ENCODE data around the gene ADAMTSL3. TPM values are rescaled to one million over a fixed set of nuclear protein-coding genes. Genes with fewer than 3 reads are reported as not detected.
A peak's percentile ranks its signal among the peaks of the same experiment; 100 is the strongest.
"Not testable (repeated sequence)": the region's sequence is repeated elsewhere in the genome, so short reads cannot be mapped to it uniquely, and the experiment has no call there.

The ADAMTSL3 gene
- total RNA-seq, 1 donor from 2014 or later = 2.4 TPM

- Histone ChIP-seq H3K9me3 (ENCODE audit: insufficient read depth, low read depth, low read length) (no peaks in the 10 kb centered on the region), H3K36me3 (ENCODE audit: insufficient read depth, low read length) (no peaks in the 10 kb centered on the region), H3K4me2 (ENCODE audit: low read length) (peak overlapping the region; percentile 88), H3K79me2 (ENCODE audit: insufficient read depth, low read length) (no peaks in the 10 kb centered on the region), H3K27ac (ENCODE audit: low read depth, low read length) (no peak overlapping the region), H3K4me3 (ENCODE audit: insufficient read depth, low read depth, low read length) (peak overlapping the region; percentile 61), H3K9ac (ENCODE audit: low read length) (peak overlapping the region; percentile 35), H3K27me3 (ENCODE audit: insufficient read depth, low read length) (no peaks in the 10 kb centered on the region), H2AFZ (ENCODE audit: low read depth, low read length) (peak overlapping the region; percentile 87), H4K20me1 (ENCODE audit: insufficient read depth, low read length) (no peaks in the 10 kb centered on the region), H3K4me1 (ENCODE audit: insufficient read depth, low read length) (peaks cover 20% of the 10 kb centered on the region)
- H3K27me3 Mint-ChIP-seq (ENCODE audit: low read depth, unreplicated experiment) = peaks cover 21% of the 10 kb centered on the region
- H3K9me3 Mint-ChIP-seq (ENCODE audit: unreplicated experiment) = peaks cover 10% of the 10 kb centered on the region
- H3K36me3 Mint-ChIP-seq (ENCODE audit: low read depth, unreplicated experiment) = no peaks in the 10 kb centered on the region
- peak; percentile 81 for FAIRE-seq
- TF ChIP-seq EZH2 (IDR thresholded peaks at IDR 0.05; ENCODE audit: insufficient read depth, low read length) (peak; percentile 73), CTCF (IDR thresholded peaks at IDR 0.05; ENCODE audit: insufficient read depth, low read depth, low read length) (no peak)
- H3K27ac Mint-ChIP-seq (ENCODE audit: unreplicated experiment) = no peak overlapping the region
- H3K4me1 Mint-ChIP-seq (ENCODE audit: low read depth, unreplicated experiment) = peaks cover 18% of the 10 kb centered on the region
- peak overlapping the region; percentile 86 for H3K4me3 Mint-ChIP-seq (ENCODE audit: unreplicated experiment)
- DNase-seq (ENCODE audit: low read depth) = peak; percentile 26
Observed at GRCh38 chr15:84079885-84080777, 426.2 kb downstream of the ADAMTSL3 start.

- not testable (repeated sequence) for H3K9ac ChIP-seq (ENCODE audit: low read length); H3K27me3 ChIP-seq (ENCODE audit: insufficient read depth, low read length); FAIRE-seq; H3K27ac ChIP-seq (ENCODE audit: low read depth, low read length); H3K36me3 Mint-ChIP-seq (ENCODE audit: low read depth, unreplicated experiment); H4K20me1 ChIP-seq (ENCODE audit: insufficient read depth, low read length); H3K36me3 ChIP-seq (ENCODE audit: insufficient read depth, low read length); H3K79me2 ChIP-seq (ENCODE audit: insufficient read depth, low read length); H2AFZ ChIP-seq (ENCODE audit: low read depth, low read length); H3K9me3 ChIP-seq (ENCODE audit: insufficient read depth, low read depth, low read length); H3K9me3 Mint-ChIP-seq (ENCODE audit: unreplicated experiment)
- DNase-seq (ENCODE audit: low read depth) = peak; percentile 12
- H3K4me3 Mint-ChIP-seq (ENCODE audit: unreplicated experiment) = peak overlapping the region; percentile 86
- peaks cover 21% of the 10 kb centered on the region for H3K27me3 Mint-ChIP-seq (ENCODE audit: low read depth, unreplicated experiment)
- peak overlapping the region; percentile 88 for H3K4me2 ChIP-seq (ENCODE audit: low read length)
- peak overlapping the region; percentile 61 for H3K4me3 ChIP-seq (ENCODE audit: insufficient read depth, low read depth, low read length)
- peaks cover 20% of the 10 kb centered on the region for H3K4me1 ChIP-seq (ENCODE audit: insufficient read depth, low read length)
- H3K4me1 Mint-ChIP-seq (ENCODE audit: low read depth, unreplicated experiment) = peaks cover 18% of the 10 kb centered on the region
- peak overlapping the region; percentile 29 for H3K27ac Mint-ChIP-seq (ENCODE audit: unreplicated experiment)
Observed at GRCh38 chr15:84080778-84081084, 426.8 kb downstream of the ADAMTSL3 start.

GRCh38 chr15:84081391-84082168 is 427.7 kb downstream of the ADAMTSL3 start:
- Histone ChIP-seq H3K4me2 (ENCODE audit: low read length) (peak overlapping the region; percentile 88), H3K4me3 (ENCODE audit: insufficient read depth, low read depth, low read length) (no peak overlapping the region), H3K27ac (ENCODE audit: low read depth, low read length) (peak overlapping the region; percentile 4), H3K4me1 (ENCODE audit: insufficient read depth, low read length) (peaks cover 20% of the 10 kb centered on the region), H3K79me2 (ENCODE audit: insufficient read depth, low read length) (no peaks in the 10 kb centered on the region), H3K9ac (ENCODE audit: low read length) (no peak overlapping the region), H3K9me3 (ENCODE audit: insufficient read depth, low read depth, low read length) (no peaks in the 10 kb centered on the region), H3K27me3 (ENCODE audit: insufficient read depth, low read length) (no peaks in the 10 kb centered on the region), H3K36me3 (ENCODE audit: insufficient read depth, low read length) (no peaks in the 10 kb centered on the region), H4K20me1 (ENCODE audit: insufficient read depth, low read length) (no peaks in the 10 kb centered on the region), H2AFZ (ENCODE audit: low read depth, low read length) (no peak overlapping the region)
- Mint-ChIP-seq H3K4me3 (ENCODE audit: unreplicated experiment) (peak overlapping the region; percentile 86), H3K27me3 (ENCODE audit: low read depth, unreplicated experiment) (peaks cover 17% of the 10 kb centered on the region), H3K36me3 (ENCODE audit: low read depth, unreplicated experiment) (no peaks in the 10 kb centered on the region), H3K27ac (ENCODE audit: unreplicated experiment) (peak overlapping the region; percentile 50), H3K9me3 (ENCODE audit: unreplicated experiment) (peaks cover 9% of the 10 kb centered on the region), H3K4me1 (ENCODE audit: low read depth, unreplicated experiment) (peaks cover 18% of the 10 kb centered on the region)
- TF ChIP-seq EZH2 (IDR thresholded peaks at IDR 0.05; ENCODE audit: insufficient read depth, low read length) = no peak
- no peak for TF ChIP-seq CTCF (IDR thresholded peaks at IDR 0.05; ENCODE audit: insufficient read depth, low read depth, low read length)
- peak; percentile 54 for DNase-seq (ENCODE audit: low read depth)
- FAIRE-seq = no peak

Data from astrocyte (in vitro differentiated cells and primary cell).